HG02938 (cell line): Measurements from ENCODE around the gene PPP2R2C.

Experiments
- ATAC-seq: cut with Tn5 transposase; IDR thresholded peaks from one replicate; pipeline ENCODE4 v1.9.1; 2021; ENCODE audit warnings: mild to moderate bottlenecking, moderate library complexity; ENCODE audit not compliant: unreplicated experiment

PPP2R2C gene

GRCh38 chr4:6494431-6495295 lies 22.2 kb upstream of the PPP2R2C start:
- no peak for ATAC-seq

DNA sequence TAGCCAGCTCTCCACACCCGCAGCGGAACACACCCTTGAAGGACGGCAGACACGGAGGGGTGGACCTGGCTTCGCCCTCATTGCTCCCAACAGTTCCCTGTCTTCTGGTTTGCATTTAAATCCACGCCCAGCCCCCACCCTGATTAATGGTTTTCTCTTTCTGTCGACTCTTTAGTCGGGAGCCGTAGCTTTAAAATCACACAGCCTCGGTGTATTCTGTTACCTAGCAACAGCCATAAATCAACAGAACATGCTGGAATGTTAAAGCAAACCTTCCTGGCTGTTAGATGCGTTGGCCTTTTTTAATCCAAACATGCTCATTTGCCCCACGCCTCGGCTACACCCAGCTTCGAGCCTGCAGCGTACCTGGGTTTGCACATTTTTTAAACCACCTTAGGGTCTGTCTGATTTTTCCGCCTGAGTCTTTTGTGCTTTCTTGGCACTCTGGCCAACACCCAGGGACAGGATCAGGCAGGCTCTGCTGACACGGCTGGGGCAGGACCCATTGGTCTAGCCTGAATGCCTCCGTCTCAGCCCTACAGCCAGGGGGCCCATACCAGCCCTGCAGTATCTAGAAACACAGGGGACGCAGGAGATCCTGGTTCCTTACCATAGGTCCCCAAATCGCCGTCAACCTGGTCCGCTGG lies 21.4 kb upstream of the PPP2R2C start:
- no peak for ATAC-seq

GRCh38 chr4:6492861-6493657 lies 20.6 kb upstream of the PPP2R2C start:
- ATAC-seq: no peak

DNA sequence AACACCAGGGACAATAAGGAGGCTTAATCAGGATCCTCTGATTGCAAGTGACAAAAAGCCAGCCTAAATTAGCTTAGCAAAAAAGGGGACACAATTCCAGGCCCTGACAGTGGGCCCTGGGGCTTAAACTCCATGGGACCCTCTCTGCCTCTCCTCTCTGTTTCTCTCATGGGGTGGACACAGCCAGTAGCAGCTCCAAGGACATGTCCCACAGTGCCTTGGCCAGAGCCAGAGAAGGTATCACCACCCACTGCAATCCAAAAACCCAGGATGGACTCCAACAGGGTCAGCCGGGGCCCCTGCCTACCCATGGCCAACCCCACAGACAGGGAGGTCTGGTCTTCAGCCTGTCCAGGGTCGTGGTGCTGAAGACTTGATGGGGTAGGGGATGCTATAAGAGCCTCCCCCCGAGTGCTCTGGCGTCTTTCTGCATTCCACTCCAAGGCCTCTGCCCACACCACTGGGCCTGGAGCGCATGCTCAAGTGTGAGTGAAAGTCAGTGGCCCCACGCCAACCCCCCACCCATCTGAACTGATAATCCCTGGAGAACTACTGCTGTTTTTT lies 19.7 kb upstream of the PPP2R2C start:
- no peak for ATAC-seq

DNA sequence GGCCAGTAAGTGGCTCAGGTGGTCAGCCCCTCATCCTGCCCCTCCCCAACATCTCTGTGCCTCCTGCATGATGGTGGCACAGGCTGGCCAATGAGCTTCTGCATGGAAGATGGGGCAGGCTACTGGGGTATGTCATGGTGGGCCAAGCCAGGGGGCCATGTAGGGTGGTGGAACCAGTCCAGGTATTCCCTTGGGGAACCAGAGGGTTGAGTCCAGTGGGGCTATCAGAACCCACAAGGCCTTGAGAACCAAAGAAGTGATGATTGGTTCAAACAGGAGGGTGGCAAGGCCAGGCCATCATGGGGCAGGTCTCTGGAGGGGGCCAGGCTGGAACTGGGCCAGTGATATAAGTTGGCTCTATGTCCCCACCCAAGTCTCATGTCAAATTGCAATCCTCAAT lies 18.8 kb upstream of the PPP2R2C start:
- ATAC-seq: no peak

GRCh38 chr4:6489927-6490326 lies 17.5 kb upstream of the PPP2R2C start:
- no peak for ATAC-seq

GRCh38 chr4:6487466-6487865 lies 15.1 kb upstream of the PPP2R2C start:
- ATAC-seq: no peak

DNA sequence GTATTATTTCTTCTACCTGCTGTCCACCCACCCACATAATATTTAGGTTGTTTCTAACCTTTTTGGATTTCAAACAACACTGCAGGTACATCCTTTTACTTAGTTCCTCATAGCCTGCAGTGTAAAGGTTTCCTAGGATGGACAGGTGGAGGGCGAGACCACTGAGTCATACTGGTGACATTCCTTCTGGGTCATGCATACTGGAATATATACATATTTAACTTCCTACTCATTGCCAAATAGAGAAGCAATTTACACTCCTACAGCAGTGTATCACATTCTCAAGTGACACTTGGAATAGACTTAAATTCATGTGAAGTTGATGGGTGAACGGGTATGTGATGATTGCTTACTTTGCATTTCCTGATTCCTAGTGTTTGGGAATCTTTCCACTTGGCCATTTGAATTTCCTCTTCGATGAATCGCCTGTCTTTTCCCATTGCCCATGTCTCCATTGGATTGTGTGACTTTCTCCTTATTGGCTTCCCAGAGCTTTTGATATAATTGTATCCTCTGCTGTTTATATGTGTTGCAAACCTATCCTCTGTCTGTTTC lies 8.2 kb upstream of the PPP2R2C start:
- no peak for ATAC-seq

GRCh38 chr4:6478546-6479220 lies 6.3 kb upstream of the PPP2R2C start:
- ATAC-seq: no peak

DNA sequence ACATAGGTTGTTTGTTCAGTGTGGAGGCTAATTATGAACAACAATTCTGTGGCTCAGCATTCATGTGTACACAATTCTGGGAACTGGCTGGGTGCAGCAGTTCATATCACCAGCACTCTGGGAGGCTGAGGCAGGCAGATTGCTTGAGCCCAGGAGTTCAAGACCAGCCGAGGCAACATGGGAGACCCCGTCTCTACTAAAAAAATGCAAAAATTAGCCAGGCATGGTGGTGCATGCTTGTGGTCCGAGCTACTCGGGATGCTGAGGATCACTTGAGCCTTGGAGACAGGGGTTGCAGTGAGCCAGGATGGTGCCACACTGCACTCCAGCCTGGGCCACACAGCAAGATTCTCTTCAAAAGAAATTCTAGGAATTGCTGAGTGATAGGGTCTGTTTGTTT lies 4.5 kb upstream of the PPP2R2C start:
- ATAC-seq: no peak

- no peak for ATAC-seq
Observed at GRCh38 chr4:6475492-6476020, 3.1 kb upstream of the PPP2R2C start.

- ATAC-seq: no peak
Observed at GRCh38 chr4:6474705-6475457, 2.5 kb upstream of the PPP2R2C start.

DNA sequence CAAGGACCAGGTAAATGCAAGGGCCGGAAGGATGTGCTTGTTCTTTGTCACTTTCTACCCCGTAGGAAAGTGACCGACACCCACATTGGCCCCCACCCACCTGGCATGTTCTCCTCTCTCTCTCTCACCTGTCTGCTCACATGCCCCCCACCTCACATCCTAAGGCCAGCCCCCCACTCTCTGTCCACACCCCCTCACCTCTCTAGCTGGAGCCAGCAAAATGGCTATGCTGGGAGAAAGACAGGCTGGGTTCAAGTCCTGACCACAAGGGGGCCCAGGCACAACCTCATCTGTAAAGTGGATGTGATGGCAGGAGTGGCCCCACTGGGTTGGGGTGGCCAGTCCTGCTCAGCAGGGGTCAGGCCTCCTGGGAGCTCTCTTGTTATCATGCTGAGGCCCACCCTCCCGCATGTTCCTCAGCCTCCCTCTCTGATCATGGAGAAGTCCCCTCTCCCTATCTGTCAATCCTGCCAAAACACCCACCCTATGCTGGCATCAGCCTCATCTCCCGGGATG lies 1.7 kb upstream of the PPP2R2C start:
- no peak for ATAC-seq

- no peak for ATAC-seq
Observed at GRCh38 chr4:6473264-6474052, 1.0 kb upstream of the PPP2R2C start.

DNA sequence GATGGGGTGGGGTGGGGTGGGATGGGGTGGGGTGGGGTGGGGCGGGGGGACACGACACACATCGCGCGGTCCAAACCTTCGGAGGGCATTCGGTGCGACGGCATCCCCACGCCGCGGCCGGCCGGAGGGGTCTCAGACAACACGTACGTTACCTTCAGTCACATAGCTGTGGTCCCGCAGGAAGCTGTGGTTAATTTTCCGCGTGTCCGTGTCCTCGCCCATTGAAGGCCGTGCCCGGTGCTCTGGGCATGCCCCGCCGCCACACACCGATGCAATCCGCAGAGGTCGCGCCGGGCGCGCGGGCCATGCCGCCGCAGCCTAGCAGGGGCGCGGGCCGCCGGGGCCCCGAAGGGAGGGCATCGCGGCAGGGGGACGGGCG lies 417 bp downstream of the PPP2R2C start:
- ATAC-seq: no peak

- no peak for ATAC-seq
Observed at GRCh38 chr4:6471307-6472007, 957 bp downstream of the PPP2R2C start.

DNA sequence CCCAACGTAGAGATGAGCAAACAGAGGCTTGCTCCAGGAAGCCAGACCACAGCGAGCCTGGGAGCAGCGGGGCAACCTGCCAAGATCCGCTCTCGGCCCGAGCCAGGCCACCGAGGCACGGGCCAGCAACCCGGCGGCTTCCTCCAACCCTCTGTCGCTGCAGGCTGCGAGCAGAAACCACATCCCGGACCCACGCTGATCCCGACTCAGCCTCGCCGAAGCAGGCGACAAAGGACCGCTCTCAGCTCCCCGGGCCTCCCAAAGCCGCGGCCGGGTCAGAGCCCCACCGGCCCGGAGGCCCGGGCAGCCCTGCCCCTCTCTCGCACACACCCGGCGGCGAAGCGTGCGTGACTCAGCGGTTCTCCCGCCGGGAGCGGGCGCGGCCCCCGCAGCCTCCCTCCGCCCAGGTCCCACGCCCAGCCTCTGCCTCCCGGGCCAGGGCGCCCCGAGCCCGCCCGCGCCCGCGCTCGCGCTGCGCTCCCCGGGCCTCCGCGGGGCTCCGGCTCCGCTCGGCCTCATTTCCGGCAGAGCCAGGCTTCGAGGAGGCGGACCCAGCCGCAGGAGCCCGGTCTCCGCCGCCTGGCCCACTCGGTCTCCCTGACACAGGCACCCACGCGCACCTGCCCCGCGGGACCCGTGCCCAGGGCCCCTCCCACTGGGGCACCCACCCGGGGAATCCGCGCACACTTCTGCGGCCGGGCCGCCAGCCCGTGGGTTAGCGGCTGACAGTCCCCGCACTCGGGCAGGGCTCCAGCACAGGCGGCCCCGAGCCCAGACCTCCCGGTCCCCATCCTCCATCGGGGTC lies 1.7 kb downstream of the PPP2R2C start:
- ATAC-seq: no peak
